Esophagus muscularis mucosa (tissue), 4 donors: ENCODE measurements around the gene FAM227A.

Experiments
- CTCF ChIP-seq, 3 experiments: fragments of 200-600 bp in 2 of 3; fragments of 450-650 bp in 1 of 3; sonication (generic) in 2 of 3; IDR thresholded peaks; one replicate each; pipeline ENCODE4 v1.5.1; 2017 to 2019; ENCODE audit warnings: antibody characterized with exemption in 3 of 3, mild to moderate bottlenecking in 2 of 3, moderate library complexity in 1 of 3
- EP300 ChIP-seq: sonication (generic); formaldehyde crosslinking; IDR thresholded peaks from one replicate; pipeline ENCODE4 v1.6.1; 2017; ENCODE audit warnings: antibody characterized with exemption
- POLR2A ChIP-seq: fragments of 450-650 bp; IDR thresholded peaks from one replicate; pipeline ENCODE4 v1.6.1; 2017; ENCODE audit warnings: antibody characterized with exemption, moderate library complexity, mild to moderate bottlenecking, low read depth

GRCh38 chr22:38705235-38706100 lies 49.3 kb upstream of the FAM227A start, which contains the start of gene GTPBP1:
- TF ChIP-seq CTCF (IDR thresholded peaks at IDR 0.05) (peak in 2 of 3 experiments; percentile 12 to 17), EP300 (no peak), POLR2A (peak; percentile 91)
